IMR-90 (cell line): ENCODE data around the gene BANP. TPM values are rescaled to one million over a fixed set of nuclear protein-coding genes. Genes with fewer than 3 reads are reported as not detected.

Experiments
- CTCF ChIP-seq: conservative IDR thresholded peaks from 2 replicates; pipeline ENCODE4 v1.5.1; 2012; ENCODE audit warnings: mild to moderate bottlenecking, low read depth, low read length, improper control_type of control experiment
- RAD21 ChIP-seq: IDR thresholded peaks from 2 replicates; pipeline ENCODE4 v1.6.1; 2012; ENCODE audit warnings: low read length, improper control_type of control experiment
- polyA plus RNA-seq, 3 experiments: library from polyadenylated mRNA; depleted of rRNA; stranded (reverse); fragments of >200 nt; gene quantifications; 2 replicates each; pipeline ENCODE4 v1.2.3, GENCODE V29; 2012; ENCODE audit warnings: low replicate concordance in 1 of 3
- total RNA-seq: library from RNA; depleted of rRNA; stranded (reverse); fragments of >200 nt; gene quantifications from 2 replicates; pipeline ENCODE4 v1.2.3, GENCODE V29; 2012

Gene BANP
- total and polyA plus RNA-seq, 2 of the 4 experiments (the other 2 are of a cell fraction), result 17.4 to 17.9 TPM

GRCh38 chr16:88068476-88069396, 117.5 kb downstream of the BANP start (continued):
- TF ChIP-seq CTCF, result no peak
- no peak for TF ChIP-seq RAD21
